Measurements from ENCODE around the gene CLRN3.

CLRN3 gene

DNA sequence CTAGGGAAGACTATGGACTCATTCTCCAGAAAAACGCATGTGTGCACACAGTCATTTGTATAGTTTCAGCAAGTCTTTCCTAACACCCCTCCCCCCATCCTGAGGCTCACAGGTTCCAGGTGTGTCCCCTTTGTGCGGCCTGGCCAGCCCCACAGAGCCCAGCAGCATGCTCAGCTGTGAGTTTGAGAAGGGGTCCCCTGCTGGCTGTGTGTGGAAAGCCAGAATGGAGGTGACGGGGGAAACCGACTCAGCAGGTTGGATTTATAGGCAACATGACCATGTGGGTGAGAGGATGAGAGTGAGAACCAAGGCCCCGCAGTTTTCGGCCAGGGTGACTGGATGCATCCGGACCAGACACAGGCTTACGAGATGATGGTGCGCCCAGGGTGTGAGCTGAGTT lies 24.1 kb upstream of the CLRN3 start:
- TF ChIP-seq TAF1 (IDR thresholded peaks at IDR 0.05; ENCODE audit: borderline replicate concordance, insufficient read depth, low read length) (no peak), FOXP2 (optimal IDR thresholded peaks at IDR 0.05; ENCODE audit: borderline replicate concordance, extremely low read depth, extremely low read length, insufficient read depth) (no peak), POLR2AphosphoS5 (IDR thresholded peaks at IDR 0.05; ENCODE audit: low read depth, low read length) (no peak), SIN3A (IDR thresholded peaks at IDR 0.05; ENCODE audit: borderline replicate concordance, insufficient read depth, low read length) (no peak)
- TF ChIP-seq, protein P1, sequence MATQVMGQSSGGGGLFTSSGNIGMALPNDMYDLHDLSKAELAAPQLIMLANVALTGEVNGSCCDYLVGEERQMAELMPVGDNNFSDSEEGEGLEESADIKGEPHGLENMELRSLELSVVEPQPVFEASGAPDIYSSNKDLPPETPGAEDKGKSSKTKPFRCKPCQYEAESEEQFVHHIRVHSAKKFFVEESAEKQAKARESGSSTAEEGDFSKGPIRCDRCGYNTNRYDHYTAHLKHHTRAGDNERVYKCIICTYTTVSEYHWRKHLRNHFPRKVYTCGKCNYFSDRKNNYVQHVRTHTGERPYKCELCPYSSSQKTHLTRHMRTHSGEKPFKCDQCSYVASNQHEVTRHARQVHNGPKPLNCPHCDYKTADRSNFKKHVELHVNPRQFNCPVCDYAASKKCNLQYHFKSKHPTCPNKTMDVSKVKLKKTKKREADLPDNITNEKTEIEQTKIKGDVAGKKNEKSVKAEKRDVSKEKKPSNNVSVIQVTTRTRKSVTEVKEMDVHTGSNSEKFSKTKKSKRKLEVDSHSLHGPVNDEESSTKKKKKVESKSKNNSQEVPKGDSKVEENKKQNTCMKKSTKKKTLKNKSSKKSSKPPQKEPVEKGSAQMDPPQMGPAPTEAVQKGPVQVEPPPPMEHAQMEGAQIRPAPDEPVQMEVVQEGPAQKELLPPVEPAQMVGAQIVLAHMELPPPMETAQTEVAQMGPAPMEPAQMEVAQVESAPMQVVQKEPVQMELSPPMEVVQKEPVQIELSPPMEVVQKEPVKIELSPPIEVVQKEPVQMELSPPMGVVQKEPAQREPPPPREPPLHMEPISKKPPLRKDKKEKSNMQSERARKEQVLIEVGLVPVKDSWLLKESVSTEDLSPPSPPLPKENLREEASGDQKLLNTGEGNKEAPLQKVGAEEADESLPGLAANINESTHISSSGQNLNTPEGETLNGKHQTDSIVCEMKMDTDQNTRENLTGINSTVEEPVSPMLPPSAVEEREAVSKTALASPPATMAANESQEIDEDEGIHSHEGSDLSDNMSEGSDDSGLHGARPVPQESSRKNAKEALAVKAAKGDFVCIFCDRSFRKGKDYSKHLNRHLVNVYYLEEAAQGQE (IDR thresholded peaks at IDR 0.05; ENCODE audit: insufficient read depth in 1 of 2, low read depth in 2 of 2, low read length in 2 of 2), result no peak

DNA sequence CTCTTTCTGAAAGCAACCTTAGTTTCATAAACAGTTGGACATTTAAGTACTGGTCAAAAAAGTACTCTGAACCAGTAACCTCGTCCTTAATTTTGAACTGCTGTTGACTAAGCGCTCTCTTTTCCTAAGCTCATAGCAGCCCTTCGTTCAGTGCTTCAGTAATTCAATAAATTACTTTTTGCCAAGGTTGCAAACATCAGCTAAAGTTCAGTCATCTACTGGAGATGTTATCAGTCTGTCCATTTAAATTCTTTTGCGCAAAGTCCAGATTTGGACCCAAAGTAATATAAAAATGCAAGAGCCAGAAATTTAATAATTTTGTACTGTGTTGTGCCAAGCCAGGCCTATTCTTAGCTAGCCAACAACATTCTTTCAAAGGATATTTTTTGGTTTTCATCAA lies 22.6 kb upstream of the CLRN3 start:
- no peak for TF ChIP-seq TAF1 (IDR thresholded peaks at IDR 0.05; ENCODE audit: borderline replicate concordance, insufficient read depth, low read length)
- TF ChIP-seq, protein P1 (IDR thresholded peaks at IDR 0.05; ENCODE audit: insufficient read depth in 1 of 2, low read depth in 2 of 2, low read length in 2 of 2), result no peak
- TF ChIP-seq POLR2AphosphoS5 (IDR thresholded peaks at IDR 0.05; ENCODE audit: low read depth, low read length), result no peak
- no peak for TF ChIP-seq SIN3A (IDR thresholded peaks at IDR 0.05; ENCODE audit: borderline replicate concordance, insufficient read depth, low read length)
- TF ChIP-seq FOXP2 (optimal IDR thresholded peaks at IDR 0.05; ENCODE audit: borderline replicate concordance, extremely low read depth, extremely low read length, insufficient read depth), result no peak

DNA sequence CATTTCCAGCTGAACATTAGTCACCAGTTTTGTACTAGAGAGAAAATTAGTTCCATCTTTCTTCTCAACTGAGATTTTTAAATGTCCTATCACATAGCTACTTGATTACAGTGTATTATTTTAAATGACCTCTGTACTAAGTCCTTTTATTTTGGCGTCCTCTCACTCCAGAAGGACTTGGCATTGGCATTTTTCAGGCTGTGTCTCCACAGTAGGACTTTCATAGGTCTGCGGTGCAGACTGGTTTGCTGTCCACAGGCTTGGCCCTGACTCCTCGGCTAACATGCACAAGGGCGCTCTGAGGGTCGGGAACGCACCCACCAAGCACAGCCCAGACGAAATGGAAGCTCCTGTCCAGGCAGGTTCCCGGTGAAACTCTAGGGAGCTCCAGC lies 20.6 kb upstream of the CLRN3 start:
- TF ChIP-seq, protein P1 (IDR thresholded peaks at IDR 0.05; ENCODE audit: insufficient read depth in 1 of 2, low read depth in 2 of 2, low read length in 2 of 2), result no peak
- no peak for TF ChIP-seq TAF1 (IDR thresholded peaks at IDR 0.05; ENCODE audit: borderline replicate concordance, insufficient read depth, low read length)
- TF ChIP-seq POLR2AphosphoS5 (IDR thresholded peaks at IDR 0.05; ENCODE audit: low read depth, low read length), result no peak
- TF ChIP-seq FOXP2 (optimal IDR thresholded peaks at IDR 0.05; ENCODE audit: borderline replicate concordance, extremely low read depth, extremely low read length, insufficient read depth), result no peak
- TF ChIP-seq SIN3A (IDR thresholded peaks at IDR 0.05; ENCODE audit: borderline replicate concordance, insufficient read depth, low read length), result no peak

DNA sequence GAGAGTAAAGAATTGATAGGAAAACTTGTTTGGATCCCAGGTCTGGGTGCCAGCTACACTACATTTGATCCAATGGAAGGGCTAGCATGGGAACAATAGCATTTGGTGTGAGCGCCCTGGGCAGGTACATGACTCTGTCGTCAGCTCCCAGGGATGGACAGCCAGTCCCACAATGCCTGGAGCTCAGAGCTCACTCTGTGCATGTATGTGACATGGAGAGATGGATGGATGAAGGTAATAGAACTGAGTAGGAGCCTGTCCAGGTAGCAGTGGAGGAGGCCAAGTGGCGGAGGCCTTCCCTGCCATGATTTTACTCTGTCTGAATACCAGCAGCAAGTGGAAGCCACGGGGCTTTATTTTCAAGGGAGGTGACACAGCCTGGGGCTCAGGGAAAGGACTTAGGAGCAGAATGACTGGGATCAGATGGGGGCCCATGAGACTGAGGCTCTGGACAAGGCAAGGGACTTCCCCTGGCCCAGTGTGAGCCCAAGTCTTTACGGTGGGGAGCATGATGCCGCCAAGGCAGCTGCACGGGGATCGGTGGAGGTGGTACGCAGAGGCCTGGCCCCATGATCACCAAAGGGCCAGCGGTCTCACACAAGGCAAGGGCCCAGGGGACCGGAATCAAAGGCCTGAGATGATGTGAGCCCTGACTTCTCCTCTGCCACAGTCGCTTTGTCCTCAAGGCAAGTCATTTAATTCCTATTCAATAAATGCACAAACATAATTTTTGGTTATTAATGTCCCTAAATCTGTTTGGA lies 20.0 kb upstream of the CLRN3 start:
- TF ChIP-seq TAF1 (IDR thresholded peaks at IDR 0.05; ENCODE audit: borderline replicate concordance, insufficient read depth, low read length), result no peak
- no peak for TF ChIP-seq FOXP2 (optimal IDR thresholded peaks at IDR 0.05; ENCODE audit: borderline replicate concordance, extremely low read depth, extremely low read length, insufficient read depth)
- TF ChIP-seq, protein P1 (IDR thresholded peaks at IDR 0.05; ENCODE audit: insufficient read depth in 1 of 2, low read depth in 2 of 2, low read length in 2 of 2), result no peak
- no peak for TF ChIP-seq POLR2AphosphoS5 (IDR thresholded peaks at IDR 0.05; ENCODE audit: low read depth, low read length)
- TF ChIP-seq SIN3A (IDR thresholded peaks at IDR 0.05; ENCODE audit: borderline replicate concordance, insufficient read depth, low read length), result no peak

All from PFSK-1 (cell line).